Measurements from ENCODE around the gene NPY5R. TPM values are rescaled to one million over a fixed set of nuclear protein-coding genes. Genes with fewer than 3 reads are reported as not detected.

The NPY5R gene
- total RNA-seq, result not detected in 2 replicates

GRCh38 chr4:163343604-163344146 lies at the start of gene NPY5R:
Gene NPY5R (plus strand): TSS chr4:163343892. CDS start chr4:163350274, 6,382 bp downstream.
- Mint-ChIP-seq H3K27me3 (ENCODE audit: low read depth) (peaks cover 45% of the 10 kb centered on the region), H3K27ac (no peak within 1 kb of the TSS), H3K4me1 (ENCODE audit: low read depth) (no peaks in the 10 kb centered on the region), H3K9me3 (no peaks in the 10 kb centered on the region), H3K36me3 (ENCODE audit: low read depth) (no peaks in the 10 kb centered on the region), H3K4me3 (ENCODE audit: low read depth) (no peak within 1 kb of the TSS)
- intact Hi-C loops (cut with micrococcal nuclease), result no loop called here
- no peak for DNase-seq (ENCODE audit: low spot score)

GRCh38 chr4:163295138-163295537 lies 48.6 kb upstream of the NPY5R start:
- Mint-ChIP-seq H3K4me1 (ENCODE audit: low read depth) (no peaks in the 10 kb centered on the region), H3K27ac (no peak overlapping the region), H3K36me3 (ENCODE audit: low read depth) (no peaks in the 10 kb centered on the region), H3K9me3 (no peaks in the 10 kb centered on the region), H3K27me3 (ENCODE audit: low read depth) (no peaks in the 10 kb centered on the region), H3K4me3 (ENCODE audit: low read depth) (no peak overlapping the region)
- intact Hi-C loops (cut with micrococcal nuclease), result loop anchor here (10.0 kb wide), 1 partner anchor 1520 kb away; no protein-coding TSS in a partner anchor
- DNase-seq (ENCODE audit: low spot score), result no peak

- no peaks in the 10 kb centered on the region for H3K36me3 Mint-ChIP-seq (ENCODE audit: low read depth)
- intact Hi-C loops (cut with micrococcal nuclease), result no loop called here
Measured at GRCh38 chr4:163300445-163300844, 43.2 kb upstream of the NPY5R start.

GRCh38 chr4:163303069-163303468 lies 40.6 kb upstream of the NPY5R start:
- Mint-ChIP-seq H3K4me3 (ENCODE audit: low read depth) (no peak overlapping the region), H3K4me1 (ENCODE audit: low read depth) (no peaks in the 10 kb centered on the region), H3K27me3 (ENCODE audit: low read depth) (no peaks in the 10 kb centered on the region), H3K27ac (no peak overlapping the region), H3K36me3 (ENCODE audit: low read depth) (no peaks in the 10 kb centered on the region), H3K9me3 (no peaks in the 10 kb centered on the region)
- no peak for DNase-seq (ENCODE audit: low spot score)
- intact Hi-C loops (cut with micrococcal nuclease), result no loop called here

More at GRCh38 chr4:163300445-163300844, 43.2 kb upstream of the NPY5R start:
- Mint-ChIP-seq H3K4me1 (ENCODE audit: low read depth) (no peaks in the 10 kb centered on the region), H3K9me3 (no peaks in the 10 kb centered on the region), H3K27ac (no peak overlapping the region), H3K27me3 (ENCODE audit: low read depth) (no peaks in the 10 kb centered on the region), H3K4me3 (ENCODE audit: low read depth) (no peak overlapping the region)
- no peak for DNase-seq (ENCODE audit: low spot score)

GRCh38 chr4:163309466-163309865 lies 34.2 kb upstream of the NPY5R start:
- no peaks in the 10 kb centered on the region for H3K36me3 Mint-ChIP-seq (ENCODE audit: low read depth)
- intact Hi-C loops (cut with micrococcal nuclease), result no loop called here
- no peaks in the 10 kb centered on the region for H3K9me3 Mint-ChIP-seq
- DNase-seq (ENCODE audit: low spot score), result no peak
- H3K27me3 Mint-ChIP-seq (ENCODE audit: low read depth), result no peaks in the 10 kb centered on the region
- no peak overlapping the region for H3K27ac Mint-ChIP-seq
- no peak overlapping the region for H3K4me3 Mint-ChIP-seq (ENCODE audit: low read depth)
- no peaks in the 10 kb centered on the region for H3K4me1 Mint-ChIP-seq (ENCODE audit: low read depth)

- DNase-seq (ENCODE audit: low spot score), result no peak
- no peaks in the 10 kb centered on the region for H3K36me3 Mint-ChIP-seq (ENCODE audit: low read depth)
- H3K4me1 Mint-ChIP-seq (ENCODE audit: low read depth), result no peaks in the 10 kb centered on the region
- no peak overlapping the region for H3K27ac Mint-ChIP-seq
- H3K9me3 Mint-ChIP-seq, result peaks cover 10% of the 10 kb centered on the region
- no peak overlapping the region for H3K4me3 Mint-ChIP-seq (ENCODE audit: low read depth)
- H3K27me3 Mint-ChIP-seq (ENCODE audit: low read depth), result no peaks in the 10 kb centered on the region
- intact Hi-C loops (cut with micrococcal nuclease), result no loop called here
Measured at GRCh38 chr4:163317110-163317509, 26.6 kb upstream of the NPY5R start.

- Mint-ChIP-seq H3K27ac (no peak overlapping the region), H3K4me1 (ENCODE audit: low read depth) (peaks cover 9% of the 10 kb centered on the region), H3K36me3 (ENCODE audit: low read depth) (no peaks in the 10 kb centered on the region), H3K4me3 (ENCODE audit: low read depth) (no peak overlapping the region), H3K27me3 (ENCODE audit: low read depth) (peaks cover 41% of the 10 kb centered on the region), H3K9me3 (no peaks in the 10 kb centered on the region)
- DNase-seq (ENCODE audit: low spot score), result no peak
- intact Hi-C loops (cut with micrococcal nuclease), result loop anchor here (5.0 kb wide), 1 partner anchor 284 kb away; no protein-coding TSS in a partner anchor
Measured at GRCh38 chr4:163330916-163331628, 12.6 kb upstream of the NPY5R start.

GRCh38 chr4:163331629-163332376 lies 11.9 kb upstream of the NPY5R start:
- peaks cover 41% of the 10 kb centered on the region for H3K27me3 Mint-ChIP-seq (ENCODE audit: low read depth)
- intact Hi-C loops (cut with micrococcal nuclease), result loop anchor here (1.0 to 5.0 kb wide), 3 partner anchors 225 to 835 kb away; no protein-coding TSS in a partner anchor
- DNase-seq (ENCODE audit: low spot score), result no peak

GRCh38 chr4:163332526-163333406 lies 10.9 kb upstream of the NPY5R start, which contains the start of gene NPY1R:
Gene NPY1R (minus strand): TSS chr4:163332596. CDS start chr4:163326554, 6,042 bp downstream.
- no peak for DNase-seq (ENCODE audit: low spot score)
- Mint-ChIP-seq H3K9me3 (no peaks in the 10 kb centered on the region), H3K27me3 (ENCODE audit: low read depth) (peaks cover 42% of the 10 kb centered on the region), H3K27ac (no peak within 1 kb of the TSS), H3K36me3 (ENCODE audit: low read depth) (no peaks in the 10 kb centered on the region), H3K4me1 (ENCODE audit: low read depth) (peaks cover 9% of the 10 kb centered on the region), H3K4me3 (ENCODE audit: low read depth) (peak within 1 kb of the TSS; percentile 41)
- intact Hi-C loops (cut with micrococcal nuclease), result loop anchor here (1.0 to 5.0 kb wide), 3 partner anchors 225 to 836 kb away; no protein-coding TSS in a partner anchor

More at GRCh38 chr4:163331629-163332376, 11.9 kb upstream of the NPY5R start:
- no peak overlapping the region for H3K27ac Mint-ChIP-seq
- H3K4me1 Mint-ChIP-seq (ENCODE audit: low read depth), result peaks cover 9% of the 10 kb centered on the region
- no peaks in the 10 kb centered on the region for H3K9me3 Mint-ChIP-seq
- no peaks in the 10 kb centered on the region for H3K36me3 Mint-ChIP-seq (ENCODE audit: low read depth)
- no peak overlapping the region for H3K4me3 Mint-ChIP-seq (ENCODE audit: low read depth)

- H3K27me3 Mint-ChIP-seq (ENCODE audit: low read depth), result peaks cover 49% of the 10 kb centered on the region
- DNase-seq (ENCODE audit: low spot score), result no peak
- H3K4me3 Mint-ChIP-seq (ENCODE audit: low read depth), result no peak overlapping the region
- H3K27ac Mint-ChIP-seq, result no peak overlapping the region
- H3K4me1 Mint-ChIP-seq (ENCODE audit: low read depth), result peaks cover 9% of the 10 kb centered on the region
- H3K36me3 Mint-ChIP-seq (ENCODE audit: low read depth), result no peaks in the 10 kb centered on the region
- H3K9me3 Mint-ChIP-seq, result no peaks in the 10 kb centered on the region
- intact Hi-C loops (cut with micrococcal nuclease), result no loop called here
Measured at GRCh38 chr4:163335384-163335783, 8.3 kb upstream of the NPY5R start.

- intact Hi-C loops (cut with micrococcal nuclease), result no loop called here
- Mint-ChIP-seq H3K36me3 (ENCODE audit: low read depth) (no peaks in the 10 kb centered on the region), H3K27me3 (ENCODE audit: low read depth) (peaks cover 42% of the 10 kb centered on the region), H3K9me3 (no peaks in the 10 kb centered on the region), H3K4me1 (ENCODE audit: low read depth) (no peaks in the 10 kb centered on the region), H3K27ac (no peak overlapping the region), H3K4me3 (ENCODE audit: low read depth) (no peak overlapping the region)
- no peak for DNase-seq (ENCODE audit: low spot score)
Measured at GRCh38 chr4:163344147-163345125, 744 bp downstream of the NPY5R start.

Measured in activated T-helper 2 cell treated with anti-CD3 and anti-CD28 coated beads, Interferon-gamma antibody, Interleukin-2, Interleukin-4, amounts not matched to agents 10 μg/mL and 5 μg/mL and 100 μg/mL, durations not matched to agents 14 hours and 24 hours and 36 hours (primary cell).